HepG2 (cell line): ENCODE measurements around the gene TRPT1. TPM values are rescaled to one million over a fixed set of nuclear protein-coding genes. Genes with fewer than 3 reads are reported as not detected.

ENCODE experiments used
- BCL6 ChIP-seq: IDR thresholded peaks from 2 replicates; pipeline ENCODE4 v1.6.1; 2016; ENCODE audit warnings: missing genetic modification reagents, missing compliant biosample characterization
- NR2F2 ChIP-seq: IDR thresholded peaks from 2 replicates; pipeline ENCODE4 v1.6.1; 2012; ENCODE audit warnings: low read depth, inconsistent platforms, borderline replicate concordance
- RBM22 ChIP-seq: fragments of 200-400 bp; formaldehyde crosslinking; optimal IDR thresholded peaks from 2 replicates; pipeline ENCODE3; 2017; ENCODE audit warnings: mild to moderate bottlenecking, low read length, moderate library complexity
- ZNF263 ChIP-seq: sonication (generic); formaldehyde crosslinking; IDR thresholded peaks from 2 replicates; pipeline ENCODE4 v1.4.0; 2020; ENCODE audit warnings: missing genetic modification reagents
- ZNF329 ChIP-seq: sonication (generic); formaldehyde crosslinking; IDR thresholded peaks from 2 replicates; pipeline ENCODE4 v1.9.0; 2021; ENCODE audit warnings: low read depth, mild to moderate bottlenecking, missing genetic modification reagents
- polyA plus RNA-seq, 8 experiments: library from polyadenylated mRNA; depleted of rRNA in 3 of 8; stranded (reverse) in 7 of 8; unstranded in 1 of 8; fragments of >200 nt; fragmentation: Illumina TruSeq in 4 of 8; extraction: Trizol in 4 of 8; gene quantifications; 2 replicates each; pipeline versions ENCODE4 v1.2.1 to v1.2.3, GENCODE V29; 2011 to 2016; ENCODE audit warnings: low read depth in 4 of 8, missing spikeins in 1 of 8, mixed read lengths in 1 of 8; ENCODE audit not compliant: insufficient read depth in 1 of 8
- total RNA-seq, 5 experiments: library from RNA; depleted of rRNA; stranded (reverse); fragments of >200 nt; fragmentation: Illumina TruSeq; extraction: Trizol; gene quantifications; 2 replicates each; pipeline ENCODE4 v1.2.3, GENCODE V29; 2016; ENCODE audit warnings: low read depth in 1 of 5
- TF ChIP-seq, protein P1 (sequence below): sonication (generic); formaldehyde crosslinking; IDR thresholded peaks from 2 replicates; pipeline ENCODE4; 2020; ENCODE audit warnings: missing genetic modification reagents, mild to moderate bottlenecking, borderline replicate concordance
- TF ChIP-seq, protein P2 (sequence below): conservative IDR thresholded peaks from 2 replicates; pipeline ENCODE4 v1.6.1; 2018; ENCODE audit warnings: missing genetic modification reagents
- TF ChIP-seq, protein P3 (sequence below): sonication (generic); formaldehyde crosslinking; IDR thresholded peaks from 2 replicates; pipeline ENCODE4 v1.4.0; 2020; ENCODE audit warnings: low read depth, mild to moderate bottlenecking, missing genetic modification reagents
- TF ChIP-seq, protein P4 (sequence below): sonication (generic); formaldehyde crosslinking; IDR thresholded peaks from 2 replicates; pipeline ENCODE4 v1.5.0; 2020; ENCODE audit warnings: missing genetic modification reagents
- TF ChIP-seq, protein P5 (sequence below), 2 experiments: fragments of 450-650 bp in 1 of 2; sonication (generic) in 1 of 2; formaldehyde crosslinking; IDR thresholded peaks; 2 replicates each; pipeline versions ENCODE4 v1.5.0 to v1.8.0; 2020 to 2022; ENCODE audit warnings: mild to moderate bottlenecking in 1 of 2, missing genetic modification reagents in 1 of 2
- TF ChIP-seq, protein P6 (sequence below): sonication (generic); formaldehyde crosslinking; conservative IDR thresholded peaks from 2 replicates; pipeline ENCODE4 v1.4.0; 2020; ENCODE audit warnings: missing genetic modification reagents

Gene TRPT1
- total and polyA plus RNA-seq, 2 of the 13 experiments (the other 11 are each of a cell fraction or from before 2014, with no cell fraction given) = 24.8 to 40.7 TPM

DNA sequence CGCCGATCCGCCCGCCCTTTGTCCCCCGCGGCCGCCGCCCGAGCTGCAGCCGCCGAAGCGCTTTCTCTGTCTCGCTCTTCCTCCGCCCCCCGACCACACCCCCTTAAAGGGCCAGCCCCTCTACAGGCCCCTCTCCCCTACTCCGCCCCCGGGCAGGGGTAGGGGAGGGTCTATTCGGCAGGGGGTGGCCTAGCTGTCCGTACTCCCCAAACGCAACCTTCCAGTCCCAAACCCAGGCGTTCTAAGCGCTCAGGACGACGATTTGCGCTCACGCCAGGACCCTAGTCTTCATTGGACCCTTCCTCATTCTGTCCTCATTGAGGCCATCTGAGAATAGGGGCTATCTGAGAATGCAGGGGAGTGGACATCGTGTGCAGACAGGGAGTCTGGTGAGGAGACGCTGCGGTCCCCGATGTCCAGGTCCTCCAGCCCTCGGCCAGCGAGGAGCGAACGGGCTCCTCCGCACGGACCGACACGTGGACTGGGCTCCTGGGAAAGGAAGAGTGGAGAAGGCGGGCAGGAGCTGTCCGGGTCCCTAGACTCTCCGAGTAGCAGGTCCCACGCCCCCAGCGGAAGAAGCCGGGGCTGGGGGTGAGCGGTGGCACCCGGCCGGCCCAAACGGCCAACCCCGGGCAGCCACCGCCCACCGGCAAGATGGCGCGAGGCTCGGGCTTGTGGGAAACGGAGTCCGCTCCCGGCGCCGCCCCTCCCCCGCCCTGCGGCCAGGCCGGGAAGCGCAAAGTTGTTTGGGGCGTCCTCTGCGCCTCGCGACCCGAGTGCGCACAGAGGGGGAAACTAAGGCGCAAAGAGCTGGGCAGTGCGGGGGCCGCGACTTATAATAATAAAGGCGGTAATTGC, 21.1 kb upstream of the TRPT1 start, which contains the start of gene PPP1R14B (continued):
- TF ChIP-seq, protein P1, sequence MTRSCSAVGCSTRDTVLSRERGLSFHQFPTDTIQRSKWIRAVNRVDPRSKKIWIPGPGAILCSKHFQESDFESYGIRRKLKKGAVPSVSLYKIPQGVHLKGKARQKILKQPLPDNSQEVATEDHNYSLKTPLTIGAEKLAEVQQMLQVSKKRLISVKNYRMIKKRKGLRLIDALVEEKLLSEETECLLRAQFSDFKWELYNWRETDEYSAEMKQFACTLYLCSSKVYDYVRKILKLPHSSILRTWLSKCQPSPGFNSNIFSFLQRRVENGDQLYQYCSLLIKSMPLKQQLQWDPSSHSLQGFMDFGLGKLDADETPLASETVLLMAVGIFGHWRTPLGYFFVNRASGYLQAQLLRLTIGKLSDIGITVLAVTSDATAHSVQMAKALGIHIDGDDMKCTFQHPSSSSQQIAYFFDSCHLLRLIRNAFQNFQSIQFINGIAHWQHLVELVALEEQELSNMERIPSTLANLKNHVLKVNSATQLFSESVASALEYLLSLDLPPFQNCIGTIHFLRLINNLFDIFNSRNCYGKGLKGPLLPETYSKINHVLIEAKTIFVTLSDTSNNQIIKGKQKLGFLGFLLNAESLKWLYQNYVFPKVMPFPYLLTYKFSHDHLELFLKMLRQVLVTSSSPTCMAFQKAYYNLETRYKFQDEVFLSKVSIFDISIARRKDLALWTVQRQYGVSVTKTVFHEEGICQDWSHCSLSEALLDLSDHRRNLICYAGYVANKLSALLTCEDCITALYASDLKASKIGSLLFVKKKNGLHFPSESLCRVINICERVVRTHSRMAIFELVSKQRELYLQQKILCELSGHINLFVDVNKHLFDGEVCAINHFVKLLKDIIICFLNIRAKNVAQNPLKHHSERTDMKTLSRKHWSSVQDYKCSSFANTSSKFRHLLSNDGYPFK (CRISPR knock-in tag) = peak; percentile 81
- TF ChIP-seq, protein P2, sequence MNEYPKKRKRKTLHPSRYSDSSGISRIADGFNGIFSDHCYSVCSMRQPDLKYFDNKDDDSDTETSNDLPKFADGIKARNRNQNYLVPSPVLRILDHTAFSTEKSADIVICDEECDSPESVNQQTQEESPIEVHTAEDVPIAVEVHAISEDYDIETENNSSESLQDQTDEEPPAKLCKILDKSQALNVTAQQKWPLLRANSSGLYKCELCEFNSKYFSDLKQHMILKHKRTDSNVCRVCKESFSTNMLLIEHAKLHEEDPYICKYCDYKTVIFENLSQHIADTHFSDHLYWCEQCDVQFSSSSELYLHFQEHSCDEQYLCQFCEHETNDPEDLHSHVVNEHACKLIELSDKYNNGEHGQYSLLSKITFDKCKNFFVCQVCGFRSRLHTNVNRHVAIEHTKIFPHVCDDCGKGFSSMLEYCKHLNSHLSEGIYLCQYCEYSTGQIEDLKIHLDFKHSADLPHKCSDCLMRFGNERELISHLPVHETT (CRISPR knock-in tag) = peak; percentile 73
- TF ChIP-seq RBM22 (no peak), NR2F2 (no peak), BCL6 (CRISPR knock-in tag) (0 out of 2 replicates have a peak, but pooled peaks have one; percentile 11), ZNF329 (CRISPR knock-in tag) (no peak), ZNF263 (CRISPR knock-in tag) (peak; percentile 62)
- TF ChIP-seq, protein P3, sequence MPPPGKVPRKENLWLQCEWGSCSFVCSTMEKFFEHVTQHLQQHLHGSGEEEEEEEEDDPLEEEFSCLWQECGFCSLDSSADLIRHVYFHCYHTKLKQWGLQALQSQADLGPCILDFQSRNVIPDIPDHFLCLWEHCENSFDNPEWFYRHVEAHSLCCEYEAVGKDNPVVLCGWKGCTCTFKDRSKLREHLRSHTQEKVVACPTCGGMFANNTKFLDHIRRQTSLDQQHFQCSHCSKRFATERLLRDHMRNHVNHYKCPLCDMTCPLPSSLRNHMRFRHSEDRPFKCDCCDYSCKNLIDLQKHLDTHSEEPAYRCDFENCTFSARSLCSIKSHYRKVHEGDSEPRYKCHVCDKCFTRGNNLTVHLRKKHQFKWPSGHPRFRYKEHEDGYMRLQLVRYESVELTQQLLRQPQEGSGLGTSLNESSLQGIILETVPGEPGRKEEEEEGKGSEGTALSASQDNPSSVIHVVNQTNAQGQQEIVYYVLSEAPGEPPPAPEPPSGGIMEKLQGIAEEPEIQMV = 0 out of 2 replicates have a peak, but pooled peaks have one; percentile 41
- TF ChIP-seq, protein P4, sequence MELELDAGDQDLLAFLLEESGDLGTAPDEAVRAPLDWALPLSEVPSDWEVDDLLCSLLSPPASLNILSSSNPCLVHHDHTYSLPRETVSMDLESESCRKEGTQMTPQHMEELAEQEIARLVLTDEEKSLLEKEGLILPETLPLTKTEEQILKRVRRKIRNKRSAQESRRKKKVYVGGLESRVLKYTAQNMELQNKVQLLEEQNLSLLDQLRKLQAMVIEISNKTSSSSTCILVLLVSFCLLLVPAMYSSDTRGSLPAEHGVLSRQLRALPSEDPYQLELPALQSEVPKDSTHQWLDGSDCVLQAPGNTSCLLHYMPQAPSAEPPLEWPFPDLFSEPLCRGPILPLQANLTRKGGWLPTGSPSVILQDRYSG (CRISPR knock-in tag) = no peak
- TF ChIP-seq, protein P5, sequence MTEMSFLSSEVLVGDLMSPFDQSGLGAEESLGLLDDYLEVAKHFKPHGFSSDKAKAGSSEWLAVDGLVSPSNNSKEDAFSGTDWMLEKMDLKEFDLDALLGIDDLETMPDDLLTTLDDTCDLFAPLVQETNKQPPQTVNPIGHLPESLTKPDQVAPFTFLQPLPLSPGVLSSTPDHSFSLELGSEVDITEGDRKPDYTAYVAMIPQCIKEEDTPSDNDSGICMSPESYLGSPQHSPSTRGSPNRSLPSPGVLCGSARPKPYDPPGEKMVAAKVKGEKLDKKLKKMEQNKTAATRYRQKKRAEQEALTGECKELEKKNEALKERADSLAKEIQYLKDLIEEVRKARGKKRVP (CRISPR knock-in tag; IDR thresholded peaks at IDR 0.05) = no peak
- TF ChIP-seq, protein P6, sequence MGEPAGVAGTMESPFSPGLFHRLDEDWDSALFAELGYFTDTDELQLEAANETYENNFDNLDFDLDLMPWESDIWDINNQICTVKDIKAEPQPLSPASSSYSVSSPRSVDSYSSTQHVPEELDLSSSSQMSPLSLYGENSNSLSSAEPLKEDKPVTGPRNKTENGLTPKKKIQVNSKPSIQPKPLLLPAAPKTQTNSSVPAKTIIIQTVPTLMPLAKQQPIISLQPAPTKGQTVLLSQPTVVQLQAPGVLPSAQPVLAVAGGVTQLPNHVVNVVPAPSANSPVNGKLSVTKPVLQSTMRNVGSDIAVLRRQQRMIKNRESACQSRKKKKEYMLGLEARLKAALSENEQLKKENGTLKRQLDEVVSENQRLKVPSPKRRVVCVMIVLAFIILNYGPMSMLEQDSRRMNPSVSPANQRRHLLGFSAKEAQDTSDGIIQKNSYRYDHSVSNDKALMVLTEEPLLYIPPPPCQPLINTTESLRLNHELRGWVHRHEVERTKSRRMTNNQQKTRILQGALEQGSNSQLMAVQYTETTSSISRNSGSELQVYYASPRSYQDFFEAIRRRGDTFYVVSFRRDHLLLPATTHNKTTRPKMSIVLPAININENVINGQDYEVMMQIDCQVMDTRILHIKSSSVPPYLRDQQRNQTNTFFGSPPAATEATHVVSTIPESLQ = 0 out of 2 replicates have a peak, but pooled peaks have one; percentile 65
